Mesodermal cell (in vitro differentiated cells): Measurements from ENCODE around the gene SLC25A36.
A peak's percentile ranks its signal among the peaks of the same experiment; 100 is the strongest.
"Not testable (repeated sequence)": the region's sequence is repeated elsewhere in the genome, so short reads cannot be mapped to it uniquely, and the experiment has no call there.

Experiments used
- H3K27ac ChIP-seq: 2 replicates; pipeline ENCODE4 v1.7.0; 2013; ENCODE audit warnings: mild to moderate bottlenecking, low read depth, low read length, moderate library complexity; ENCODE audit not compliant: severe bottlenecking
- H3K36me3 ChIP-seq: 2 replicates; pipeline ENCODE4 v1.7.1; 2013; ENCODE audit warnings: mild to moderate bottlenecking, low read length, moderate library complexity; ENCODE audit not compliant: control insufficient read depth, insufficient read depth
- H3K4me1 ChIP-seq: one replicate; pipeline ENCODE4 v1.7.1; 2013; ENCODE audit warnings: mild to moderate bottlenecking, low read length; ENCODE audit not compliant: insufficient read depth, control insufficient read depth, poor library complexity, severe bottlenecking
- H3K4me3 ChIP-seq: 2 replicates; pipeline ENCODE4 v1.7.0; 2013; ENCODE audit warnings: low read length, control low read depth, mild to moderate bottlenecking; ENCODE audit not compliant: insufficient read depth, poor library complexity, severe bottlenecking; ENCODE audit errors: extremely low read depth
- H3K9me3 ChIP-seq: 2 replicates; pipeline ENCODE4 v1.7.1; 2013; ENCODE audit warnings: mild to moderate bottlenecking, low read length, moderate library complexity; ENCODE audit not compliant: control insufficient read depth
- WGBS, 2 experiments: methylation state at CpG; one replicate each; pipeline ENCODE4 v1.1.5; 2013; ENCODE audit warnings: missing lambda C conversion rate in 2 of 2; ENCODE audit not compliant: insufficient coverage in 2 of 2; 5-methylcytosine and 5-hydroxymethylcytosine counted together

Gene SLC25A36

DNA sequence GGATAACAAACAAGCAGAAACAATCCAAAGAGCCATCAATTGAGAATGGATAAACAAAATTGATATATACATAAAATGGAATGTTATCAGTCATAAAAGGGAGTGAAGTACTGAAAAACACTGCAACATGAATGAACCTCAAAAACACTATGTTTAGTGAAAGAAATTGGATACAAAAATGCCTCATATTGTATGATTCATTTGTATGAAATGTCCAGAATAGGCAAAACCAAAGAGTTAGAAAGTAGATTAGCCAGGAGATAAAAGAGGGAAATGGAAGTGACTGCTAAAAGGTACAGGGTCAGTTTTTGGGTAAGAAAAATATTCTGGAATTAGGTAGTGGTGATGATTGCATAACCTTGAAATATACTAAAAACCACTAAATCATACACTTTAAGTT lies 9.8 kb upstream of the SLC25A36 start:
- Histone ChIP-seq H3K9me3 (no peaks in the 10 kb centered on the region), H3K27ac (no peak overlapping the region), H3K36me3 (no peaks in the 10 kb centered on the region), H3K4me1 (no peaks in the 10 kb centered on the region), H3K4me3 (no peak overlapping the region)

- H3K27ac ChIP-seq, result no peak overlapping the region
- no peak overlapping the region for H3K4me3 ChIP-seq
- H3K9me3 ChIP-seq, result no peaks in the 10 kb centered on the region
- no peaks in the 10 kb centered on the region for H3K4me1 ChIP-seq
- no peaks in the 10 kb centered on the region for H3K36me3 ChIP-seq
- WGBS, 2 experiments, result 76 to 94% methylated on average over 7 of the region's 7 CpGs
Observed at GRCh38 chr3:140933109-140933508, 8.5 kb upstream of the SLC25A36 start.

GRCh38 chr3:140933552-140933951 lies 8.1 kb upstream of the SLC25A36 start:
- Histone ChIP-seq H3K9me3 (no peaks in the 10 kb centered on the region), H3K27ac (no peak overlapping the region), H3K4me3 (no peak overlapping the region), H3K36me3 (no peaks in the 10 kb centered on the region), H3K4me1 (no peaks in the 10 kb centered on the region)
- WGBS, 2 experiments, result 87 to 95% methylated on average over 4 to 6 of the region's 8 CpGs

- H3K36me3 ChIP-seq, H3K9me3 ChIP-seq, H3K27ac ChIP-seq, H3K4me3 ChIP-seq: not testable (repeated sequence)
- peaks cover 13% of the 10 kb centered on the region for H3K4me1 ChIP-seq
- WGBS, 2 experiments, result 86% methylated on average over 1 of the region's 4 CpGs; no CpG with 5 or more reads in 1 of the 2 experiments
Observed at GRCh38 chr3:140939305-140939704, 2.3 kb upstream of the SLC25A36 start.

GRCh38 chr3:140941090-140941433 lies 574 bp upstream of the SLC25A36 start:
- peaks cover 13% of the 10 kb centered on the region for H3K4me1 ChIP-seq
- peak overlapping the region; percentile 97 for H3K27ac ChIP-seq
- peak overlapping the region; percentile 84 for H3K4me3 ChIP-seq
- 44 to 48% methylated on average over 2 of the region's 5 CpGs for WGBS, 2 experiments
- H3K36me3 ChIP-seq, result peaks cover 7% of the 10 kb centered on the region
- no peaks in the 10 kb centered on the region for H3K9me3 ChIP-seq

- WGBS, 2 experiments, result 0 to 1% methylated on average over 41 to 43 of the region's 56 CpGs
- Histone ChIP-seq H3K36me3 (peaks cover 18% of the 10 kb centered on the region), H3K4me1 (peaks cover 13% of the 10 kb centered on the region), H3K4me3 (peak overlapping the region; percentile 84), H3K27ac (peak overlapping the region; percentile 97), H3K9me3 (no peaks in the 10 kb centered on the region)
Observed at GRCh38 chr3:140942221-140943104, 827 bp downstream of the SLC25A36 start.

DNA sequence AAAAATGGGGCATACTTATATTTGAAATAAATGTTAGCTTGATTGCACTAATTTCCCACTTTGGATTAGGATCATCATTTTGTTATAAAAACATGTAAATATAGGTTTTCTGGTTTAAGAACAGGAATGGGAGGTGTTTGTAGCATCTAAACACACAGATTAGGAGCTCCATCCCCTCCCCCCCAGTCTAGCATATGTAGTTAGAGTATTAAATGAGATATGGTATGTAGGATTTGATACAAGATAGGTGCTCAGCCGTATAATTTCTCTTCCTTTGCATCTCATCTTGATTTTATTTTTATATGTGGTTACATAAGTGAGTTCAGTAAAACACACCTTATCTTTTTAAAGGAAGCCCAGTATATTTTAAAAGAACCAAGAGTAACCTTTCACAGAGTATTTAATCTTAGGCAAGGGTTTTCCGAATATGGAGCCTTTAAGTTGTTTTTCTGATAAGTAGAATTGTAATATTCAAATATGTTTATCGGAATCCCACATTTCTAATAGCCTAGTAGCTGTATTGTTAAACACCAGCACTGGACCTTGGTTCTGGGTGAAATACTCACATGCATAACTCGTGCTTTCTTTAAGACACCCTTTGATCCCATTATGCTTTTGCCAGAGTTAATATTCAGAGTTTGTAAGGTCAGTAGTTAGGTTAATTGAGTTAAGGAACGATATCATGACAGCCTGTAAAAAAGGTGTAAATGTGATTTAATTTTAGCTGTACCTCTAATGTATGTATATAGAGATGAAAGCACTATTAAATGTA lies 2.3 kb downstream of the SLC25A36 start:
- H3K9me3 ChIP-seq, result no peaks in the 10 kb centered on the region
- WGBS, 2 experiments, result 100% methylated on average over 1 of the region's 5 CpGs; no CpG with 5 or more reads in 1 of the 2 experiments
- H3K36me3 ChIP-seq, result peaks cover 22% of the 10 kb centered on the region
- peak overlapping the region; percentile 84 for H3K4me3 ChIP-seq
- no peak overlapping the region for H3K27ac ChIP-seq
- peaks cover 13% of the 10 kb centered on the region for H3K4me1 ChIP-seq

DNA sequence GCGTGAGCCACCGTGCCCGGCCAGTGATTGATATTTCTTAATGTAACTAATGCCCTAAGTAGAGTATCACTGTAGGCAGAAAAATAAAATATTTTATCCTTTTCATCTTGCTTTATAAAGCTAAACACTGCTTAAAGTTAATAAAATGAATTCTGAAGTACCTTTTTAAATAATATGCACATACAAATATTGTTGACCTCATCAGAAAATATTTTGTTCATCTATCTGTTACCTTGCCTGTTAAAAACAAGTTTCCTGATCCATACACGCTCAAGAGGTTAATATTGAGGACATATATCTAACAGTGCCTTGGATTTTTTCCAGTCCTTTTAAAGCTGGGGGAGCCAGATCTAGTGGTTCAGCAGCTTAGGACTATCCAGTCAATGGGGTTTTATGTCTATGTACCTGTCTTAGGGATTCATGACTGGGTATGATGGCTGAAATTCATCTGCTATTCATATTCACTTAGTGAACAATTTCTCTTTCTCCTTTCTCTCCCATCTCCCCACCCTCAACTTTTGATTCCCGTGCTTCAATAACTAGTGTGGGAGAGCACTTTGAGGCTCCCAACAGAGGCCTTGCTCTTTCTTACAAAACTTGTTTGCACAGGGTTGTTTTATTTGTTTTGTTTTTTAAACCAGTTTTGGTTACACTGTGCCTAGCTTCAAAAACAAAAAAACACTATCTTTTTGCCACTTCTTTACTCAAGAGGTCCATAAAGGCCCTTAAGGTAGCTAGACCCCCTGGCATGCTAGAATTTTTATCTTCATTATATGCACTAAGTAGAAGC lies 7.0 kb downstream of the SLC25A36 start:
- Histone ChIP-seq H3K36me3 (peaks cover 27% of the 10 kb centered on the region), H3K9me3 (no peaks in the 10 kb centered on the region), H3K27ac (no peak overlapping the region), H3K4me3 (no peak overlapping the region), H3K4me1 (peaks cover 9% of the 10 kb centered on the region)
- WGBS, 2 experiments, result 100% methylated on average over 1 of the region's 5 CpGs; no CpG with 5 or more reads in 1 of the 2 experiments

DNA sequence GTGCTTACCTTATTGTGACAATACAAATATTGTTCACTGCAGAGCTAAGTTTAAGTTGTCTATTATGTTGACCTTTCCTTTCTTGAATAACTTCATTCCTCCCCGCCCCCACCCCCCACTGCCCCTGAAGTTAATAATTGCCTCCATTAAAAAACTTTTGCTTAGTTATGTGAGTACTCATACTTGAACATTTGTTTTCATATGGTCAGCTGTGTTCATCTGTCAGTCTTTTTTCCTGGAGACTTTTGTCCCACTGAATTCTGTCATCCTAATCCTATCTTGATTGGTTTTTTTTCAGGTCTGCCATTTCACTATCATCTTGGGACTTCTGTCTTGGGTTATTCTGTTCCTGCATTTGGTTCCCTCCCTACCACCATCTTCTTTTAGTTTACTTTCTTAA lies 8.5 kb downstream of the SLC25A36 start:
- Histone ChIP-seq H3K4me1 (peaks cover 6% of the 10 kb centered on the region), H3K4me3 (no peak overlapping the region), H3K27ac (no peak overlapping the region), H3K36me3 (peaks cover 24% of the 10 kb centered on the region), H3K9me3 (no peaks in the 10 kb centered on the region)
- no CpG with 5 or more reads among the region's 1 CpG for WGBS, 2 experiments

DNA sequence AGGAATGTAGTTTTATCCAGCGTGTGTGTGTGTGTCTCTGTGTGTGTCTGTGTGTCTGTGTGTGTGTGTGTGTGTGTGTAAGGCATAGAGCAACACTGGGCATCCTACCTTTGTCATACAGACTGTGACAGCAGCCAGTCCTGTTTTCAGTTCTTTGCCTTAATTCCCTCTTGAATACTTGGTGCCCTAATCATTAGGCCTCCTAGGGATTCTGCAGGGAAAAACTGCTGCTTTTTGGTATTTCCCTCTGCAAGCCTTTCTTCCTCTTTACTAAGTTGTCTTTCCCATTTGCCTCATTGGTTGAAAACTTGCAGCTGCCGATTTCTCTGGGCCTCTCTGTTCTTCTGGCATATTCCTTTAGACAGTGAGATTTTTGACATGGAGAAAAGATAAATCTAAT lies 9.2 kb downstream of the SLC25A36 start:
- Histone ChIP-seq H3K4me3 (no peak overlapping the region), H3K36me3 (peaks cover 22% of the 10 kb centered on the region), H3K9me3 (no peaks in the 10 kb centered on the region), H3K27ac (peak overlapping the region; percentile 6), H3K4me1 (peaks cover 6% of the 10 kb centered on the region)
- 100% methylated on average over 1 of the region's 2 CpGs; no CpG with 5 or more reads in 1 of the 2 experiments for WGBS, 2 experiments
